Ureter (tissue), 1 donor: ENCODE results near the gene ZFAND3. TPM values are rescaled to one million over a fixed set of nuclear protein-coding genes. Genes with fewer than 3 reads are reported as not detected.

Experiments used
- DNase-seq: peaks from one replicate; pipeline ENCODE4 v3.0.0-alpha.2; 2020; ENCODE audit warnings: low spot score
- total RNA-seq: library from RNA; stranded (reverse); gene quantifications from one replicate; pipeline ENCODE4 v1.2.4, GENCODE V29; 2023
- donor health status: DM: yes; HTN: yes; CAD: no.

The ZFAND3 gene
- total RNA-seq, 1 donor from 2014 or later: 123 TPM

DNA sequence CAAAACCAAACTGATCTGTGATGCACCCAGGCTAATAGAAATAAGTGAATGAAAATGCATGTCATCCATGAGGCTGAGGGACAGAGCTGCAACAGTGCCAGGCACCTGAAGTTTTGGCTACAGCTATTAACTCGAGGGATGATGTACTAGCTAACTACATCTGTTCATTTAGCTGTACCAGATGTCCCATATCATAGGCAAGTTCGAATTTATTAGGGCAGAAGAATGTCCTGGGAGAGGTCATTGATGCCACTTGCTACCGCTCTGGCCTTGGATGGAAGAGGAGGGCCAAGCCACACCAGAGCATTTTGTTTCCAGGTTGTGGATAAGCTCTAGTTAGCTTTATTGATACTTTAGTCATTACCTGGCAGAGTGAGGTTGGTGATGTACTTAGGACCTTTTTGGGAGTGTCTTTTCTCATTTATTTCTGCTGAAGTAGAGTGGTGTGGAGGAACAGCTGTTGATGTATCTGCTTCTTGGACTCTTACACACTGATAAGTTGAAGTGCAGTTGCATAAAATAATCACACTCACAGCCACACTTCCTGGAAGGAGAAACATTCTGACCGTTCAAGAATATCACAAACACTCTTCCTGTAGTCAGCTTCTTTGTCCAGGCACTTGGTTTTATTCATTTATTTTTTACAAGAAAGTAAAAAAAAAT, 8.2 kb downstream of the ZFAND3 start:
- no peak for DNase-seq

DNA sequence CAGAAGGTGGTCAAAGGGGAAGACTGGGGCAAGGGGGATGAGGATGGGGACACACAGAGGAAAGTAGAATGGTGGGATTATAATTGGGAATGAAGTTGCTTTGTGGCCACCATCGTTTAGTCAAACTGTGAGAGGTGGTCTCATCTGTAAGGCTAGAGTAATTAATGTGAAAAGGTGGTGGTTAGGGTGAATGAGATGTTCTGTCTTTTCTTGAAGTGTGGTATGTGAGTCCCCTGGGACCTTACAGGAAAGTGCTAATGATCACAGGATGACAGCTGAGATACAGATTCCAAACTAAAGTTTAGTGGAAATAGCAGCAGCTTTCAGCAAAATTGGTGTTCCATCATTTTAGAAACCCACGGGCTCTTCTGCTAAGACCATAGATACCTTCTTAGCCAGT, 10.7 kb downstream of the ZFAND3 start:
- no peak for DNase-seq

DNA sequence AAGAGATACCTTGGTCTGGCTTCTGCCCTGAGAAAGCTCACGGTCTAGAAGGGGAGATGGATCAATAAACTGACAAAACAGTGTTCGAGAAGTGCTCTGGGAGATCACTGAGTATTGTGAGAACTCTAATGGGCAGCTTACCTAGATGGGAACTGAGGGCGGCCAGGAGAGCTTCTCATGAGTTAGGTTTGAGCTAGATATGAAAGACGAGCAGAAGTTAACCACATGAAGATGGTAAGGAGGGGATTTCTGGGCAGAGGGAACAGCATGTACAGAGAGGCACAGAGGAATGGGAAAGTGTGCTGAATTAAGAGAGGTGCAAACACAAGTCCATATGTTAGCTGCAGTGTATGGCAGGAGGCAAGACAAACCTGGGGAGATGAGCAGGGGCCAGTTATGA, 11.9 kb downstream of the ZFAND3 start:
- DNase-seq: no peak

DNA sequence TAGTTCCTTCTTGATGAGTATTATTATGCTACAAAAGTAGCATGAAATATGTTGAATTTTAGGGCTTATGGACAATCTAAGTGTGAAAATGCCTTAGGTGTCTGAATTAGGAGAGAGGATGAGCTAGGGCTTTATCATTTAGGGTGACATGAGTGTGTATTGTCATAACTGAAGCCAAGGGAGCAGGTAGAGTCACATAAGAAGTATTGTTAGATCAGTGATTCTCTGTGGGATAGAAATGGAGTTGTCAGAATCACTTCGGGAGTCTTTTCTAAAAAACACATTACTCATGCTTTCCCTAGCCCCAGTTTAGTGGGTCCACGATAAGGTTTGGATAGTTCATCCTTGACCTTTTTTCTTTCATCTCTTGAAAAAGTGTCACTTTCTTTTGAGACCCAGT, 16.4 kb downstream of the ZFAND3 start:
- DNase-seq: no peak

DNA sequence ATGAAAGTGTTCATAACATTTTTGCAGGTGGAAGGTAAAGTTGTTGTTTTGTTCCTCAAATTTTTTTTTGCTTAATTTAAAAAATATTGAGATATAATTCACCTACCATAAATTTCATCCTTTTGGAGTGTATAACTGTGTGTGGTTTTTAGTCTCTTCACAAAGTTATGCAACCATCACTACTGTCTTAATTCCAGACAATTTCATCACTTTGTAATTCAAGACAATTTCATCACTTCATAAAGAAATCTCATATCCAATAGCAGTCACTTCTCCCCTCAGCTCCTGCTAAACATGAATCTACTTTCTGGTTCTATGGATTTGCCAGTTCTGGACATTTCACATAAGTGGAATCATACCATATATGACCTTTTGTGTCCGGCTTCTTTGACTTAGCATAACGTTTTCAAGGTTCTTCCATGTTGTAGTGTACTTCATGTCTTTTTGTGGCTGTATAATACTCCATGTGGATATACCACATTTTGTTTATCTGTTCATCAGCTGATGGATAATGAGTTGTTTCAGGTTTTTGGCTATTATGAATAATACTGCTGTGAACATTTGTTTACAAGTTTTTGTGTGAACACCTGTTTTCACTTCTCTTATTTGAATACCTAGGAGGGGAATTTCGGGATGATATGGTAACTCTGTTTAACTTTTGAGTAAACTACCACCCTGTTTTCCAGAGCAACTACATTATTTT, 18.8 kb downstream of the ZFAND3 start:
- no peak for DNase-seq

DNA sequence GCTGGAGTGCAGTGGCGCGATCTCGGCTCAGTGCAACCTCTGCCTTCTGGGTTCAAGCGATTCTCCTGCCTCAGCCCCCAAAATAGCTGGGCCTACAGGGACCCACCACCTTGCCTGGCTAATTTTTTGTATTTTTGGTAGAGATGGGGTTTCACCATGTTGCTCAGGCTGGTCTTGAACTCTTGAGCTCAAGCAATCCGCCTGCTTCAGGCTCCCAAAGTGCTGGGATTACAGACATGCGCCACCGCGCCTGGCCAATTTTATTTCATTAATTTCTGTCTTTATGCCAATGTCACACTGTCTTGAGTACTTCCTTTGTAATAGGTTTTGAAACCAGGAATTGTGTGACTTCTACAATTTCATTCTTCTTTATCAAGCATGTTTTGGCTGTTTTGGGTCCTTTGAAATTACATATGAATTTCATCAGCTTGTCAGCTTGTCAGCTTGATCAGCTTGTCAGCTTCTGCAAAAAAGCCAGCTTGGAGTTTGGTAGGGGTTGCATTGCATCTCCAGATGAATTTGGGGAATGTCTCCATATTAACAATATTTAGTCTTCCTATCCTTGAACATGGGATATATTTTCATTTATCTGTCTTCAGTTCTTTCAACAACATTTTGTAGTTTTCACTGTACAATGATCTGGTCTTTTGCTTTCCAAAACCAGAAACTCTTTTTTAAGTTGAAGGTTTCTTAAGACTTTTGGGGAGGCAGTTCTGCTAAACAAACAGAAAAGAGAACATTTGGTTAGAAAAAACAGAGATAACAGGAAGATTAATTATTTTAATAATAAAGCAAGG, 20.8 kb downstream of the ZFAND3 start:
- DNase-seq: no peak

DNA sequence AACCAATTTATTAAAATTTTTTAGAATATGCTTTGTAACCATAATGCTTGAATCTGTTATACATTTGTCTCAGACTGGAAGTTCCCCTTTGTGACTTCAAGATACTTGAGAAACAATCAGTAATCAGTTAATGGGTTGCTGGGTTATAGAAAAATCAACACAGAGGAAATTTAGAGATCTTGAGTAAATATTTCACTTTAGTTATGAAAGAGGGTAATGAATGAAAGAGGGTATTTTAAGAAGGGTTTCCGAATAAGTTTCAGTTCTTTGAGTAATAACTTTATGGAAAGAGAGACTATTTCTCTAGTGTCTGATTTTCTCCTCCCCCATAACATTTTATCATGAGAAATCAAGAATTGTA, 21.4 kb downstream of the ZFAND3 start:
- no peak for DNase-seq

DNA sequence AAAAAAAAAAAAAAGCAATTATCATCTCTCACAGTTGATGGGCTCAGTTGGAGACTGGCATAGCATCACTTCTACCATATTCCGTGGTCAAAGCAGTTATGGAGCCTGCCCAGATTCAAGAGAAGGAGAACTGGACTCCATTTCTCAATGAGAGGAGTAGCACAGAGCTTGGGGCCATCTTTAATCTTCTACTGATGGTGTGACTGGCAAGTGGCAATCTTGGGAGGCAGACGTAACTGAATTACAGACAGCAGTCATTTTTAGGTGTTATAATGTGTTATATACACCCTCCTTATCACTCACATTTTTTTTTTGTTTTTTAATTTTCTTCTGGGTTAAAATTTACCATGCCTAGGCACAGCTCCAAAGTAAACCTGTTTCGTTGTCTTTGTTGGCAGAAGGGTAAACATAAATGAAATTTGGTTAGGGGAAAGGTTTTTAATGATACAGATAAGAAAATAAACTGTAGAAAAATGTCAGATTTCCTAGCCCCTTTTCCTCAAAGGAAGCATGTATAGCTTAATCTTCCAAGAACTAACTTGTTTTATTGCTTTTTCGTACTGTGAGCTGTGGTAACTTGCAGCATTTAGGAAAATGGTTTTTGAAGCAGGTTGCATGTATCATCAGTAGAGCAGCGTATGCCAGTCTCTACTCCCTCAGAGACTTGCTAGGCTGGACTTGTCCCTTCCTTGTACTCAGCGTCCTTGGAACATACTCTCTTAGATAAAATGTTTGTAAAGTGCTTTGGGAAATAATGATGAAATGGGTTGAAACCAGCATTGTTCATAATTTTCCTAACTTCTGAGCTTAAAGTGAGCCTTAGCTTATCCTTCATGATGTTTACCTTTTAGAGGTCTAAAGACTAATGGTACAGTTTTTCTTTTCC, 25.7 kb downstream of the ZFAND3 start:
- no peak for DNase-seq

DNA sequence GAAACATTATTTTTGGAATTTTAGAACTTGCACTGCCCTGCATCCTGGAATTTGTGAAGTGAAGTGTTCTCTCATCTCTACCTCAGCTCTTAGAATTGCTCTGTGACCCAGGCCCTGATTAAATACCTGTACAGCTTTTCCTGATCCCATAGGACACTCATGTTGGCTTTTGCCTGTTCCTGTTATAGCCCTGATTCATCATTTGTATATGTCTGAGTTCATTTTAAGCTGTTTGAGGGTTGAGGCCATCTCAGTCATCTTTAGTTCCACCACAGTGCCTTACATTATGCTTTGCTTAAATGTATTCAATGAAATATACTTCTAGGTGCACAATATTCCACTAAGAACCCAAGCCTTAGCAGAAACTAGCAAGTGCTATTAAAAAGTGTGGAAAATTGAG, 26.4 kb downstream of the ZFAND3 start:
- no peak for DNase-seq

DNA sequence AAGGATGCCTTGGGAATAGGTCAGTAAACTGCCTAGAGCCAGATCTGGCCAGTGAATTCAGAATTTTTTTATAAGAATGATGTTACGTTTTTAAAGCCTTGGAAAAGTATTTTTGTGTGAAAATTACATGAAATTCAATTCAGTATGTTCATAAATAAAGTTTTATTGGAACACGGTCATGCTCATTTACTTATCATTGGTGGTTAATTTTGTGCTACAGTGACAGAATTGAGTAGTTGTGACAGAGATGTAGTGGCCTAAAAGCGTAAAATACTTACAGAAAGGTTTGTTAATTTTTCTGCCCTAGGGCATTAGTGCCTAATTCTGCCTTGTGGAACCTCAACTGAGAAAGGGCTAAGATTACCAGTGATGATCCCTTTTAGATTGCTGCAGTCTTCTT, 28.2 kb downstream of the ZFAND3 start:
- DNase-seq: no peak

DNA sequence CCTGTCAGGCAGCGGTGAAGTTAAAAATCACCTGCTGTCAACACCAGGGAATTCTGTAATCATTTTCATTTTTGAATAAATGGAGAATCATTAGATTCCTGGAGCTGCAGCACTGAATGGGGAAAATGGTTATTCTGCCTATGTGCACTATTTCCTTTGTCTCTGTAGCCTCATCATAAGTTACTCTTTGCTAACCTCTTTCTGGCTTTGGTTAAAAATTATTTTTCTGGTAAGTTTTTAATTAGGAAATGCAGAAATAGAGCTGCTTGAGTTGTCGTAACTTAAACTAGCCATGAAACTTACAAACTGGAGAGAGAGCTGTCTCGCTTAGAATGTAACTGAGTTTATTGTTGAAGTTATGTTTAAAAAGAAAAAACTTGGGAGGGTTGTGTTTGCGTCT, 28.8 kb downstream of the ZFAND3 start:
- DNase-seq: no peak

DNA sequence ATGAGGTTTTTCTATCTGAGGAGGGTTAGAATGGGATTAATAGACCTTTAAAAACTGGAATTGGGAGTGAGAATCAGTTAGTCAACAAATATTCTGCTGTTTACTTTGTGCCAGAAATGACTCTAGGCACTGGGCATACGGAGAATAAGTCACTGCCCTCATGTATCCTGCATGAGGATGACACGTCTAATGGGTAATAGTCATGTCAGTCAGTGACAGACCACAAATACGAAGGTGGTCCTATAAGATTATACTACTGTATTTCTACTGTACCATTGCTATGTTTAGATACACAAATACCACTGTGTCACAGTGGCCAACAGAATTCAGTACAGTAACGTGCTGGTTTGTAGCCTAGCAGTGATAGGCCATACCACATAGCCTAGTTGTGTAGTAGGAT, 30.7 kb downstream of the ZFAND3 start:
- DNase-seq: no peak

DNA sequence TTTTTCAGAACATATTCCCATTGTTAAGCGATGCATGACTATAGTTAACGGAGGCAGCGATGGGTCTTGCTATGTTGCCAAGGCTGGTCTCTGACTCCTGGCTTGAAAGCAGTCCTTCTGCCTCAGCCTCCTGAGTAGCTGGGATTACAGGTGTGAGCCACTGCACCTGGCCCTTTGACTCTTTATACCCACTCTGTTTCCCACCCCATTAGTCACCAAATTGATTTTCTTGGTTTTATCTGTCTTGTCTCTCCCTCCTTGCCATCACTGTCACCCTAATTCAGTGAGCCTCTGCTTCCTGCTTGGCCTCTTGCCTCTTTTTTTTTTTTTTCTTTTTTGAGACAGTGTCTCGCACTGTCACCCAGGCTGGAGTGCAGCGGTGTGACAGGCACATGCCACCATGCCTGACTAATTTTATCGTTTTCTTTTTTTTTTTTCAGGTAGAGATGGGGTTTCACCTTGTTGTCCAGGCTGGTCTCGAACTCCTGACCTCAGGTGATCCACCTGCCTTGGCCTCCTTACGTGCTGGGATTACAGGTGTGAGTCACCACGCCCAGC, 31.3 kb downstream of the ZFAND3 start:
- no peak for DNase-seq

DNA sequence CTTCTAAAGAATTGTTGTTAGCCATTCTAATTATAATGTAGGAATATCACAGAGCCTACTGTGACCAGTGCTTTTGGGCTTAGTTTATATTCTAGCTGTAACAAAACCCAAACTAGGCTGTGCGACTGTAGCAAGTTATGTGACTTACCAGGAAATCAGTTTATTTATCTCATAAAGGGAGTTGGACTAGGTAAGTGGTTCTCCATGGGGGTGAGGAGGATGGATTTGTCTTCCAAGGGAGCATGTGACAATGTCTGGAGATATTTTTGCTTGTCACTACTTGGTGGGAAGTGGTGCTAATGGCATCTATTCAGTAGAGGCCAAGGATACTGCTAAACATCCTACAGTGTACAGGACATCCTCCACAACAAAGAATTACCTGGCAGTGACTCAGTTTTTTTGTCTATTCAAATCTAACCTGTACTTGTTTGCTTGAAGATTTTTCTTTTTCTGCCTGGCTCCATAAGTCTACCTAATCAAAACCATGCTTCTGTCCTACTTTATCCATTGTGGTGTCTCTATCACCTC, 32.5 kb downstream of the ZFAND3 start:
- DNase-seq: no peak

DNA sequence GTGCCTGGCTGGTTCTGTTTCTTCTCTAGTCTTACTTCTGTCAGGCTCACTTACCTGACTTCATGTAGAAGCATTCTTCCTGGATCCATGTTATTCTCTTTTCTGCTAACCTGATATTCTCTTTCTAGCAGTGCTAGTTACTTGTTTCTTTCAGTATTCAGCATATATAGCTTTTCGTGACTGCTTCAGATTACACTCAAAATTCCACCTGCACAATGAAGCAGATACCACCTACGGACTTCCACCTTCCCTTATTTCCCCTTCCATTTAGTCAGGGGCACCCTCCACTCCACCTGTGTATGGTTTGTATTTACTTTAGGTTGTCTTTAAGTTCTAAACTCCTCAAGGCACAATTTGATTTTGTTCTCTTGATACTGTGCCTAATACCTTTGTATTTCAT, 36.8 kb downstream of the ZFAND3 start:
- DNase-seq: no peak

DNA sequence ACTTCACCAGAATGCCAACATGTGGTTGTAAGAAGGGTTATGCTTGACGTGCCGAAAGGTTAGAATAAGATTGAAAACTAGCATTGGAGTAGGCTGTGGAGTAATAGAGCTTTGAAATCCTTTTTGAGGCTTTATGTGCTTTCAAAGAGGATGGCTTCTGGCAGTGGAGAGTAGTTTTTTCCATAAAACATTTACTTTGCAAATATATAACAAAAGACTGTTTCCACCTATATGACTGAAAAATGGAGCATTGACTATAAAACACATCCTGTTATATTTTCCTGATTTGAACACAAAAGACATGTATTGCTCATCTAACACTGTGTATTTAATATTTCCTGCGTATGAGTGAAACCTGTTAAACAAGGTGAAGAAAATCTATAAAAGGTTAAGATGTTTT, 38.8 kb downstream of the ZFAND3 start:
- no peak for DNase-seq

DNA sequence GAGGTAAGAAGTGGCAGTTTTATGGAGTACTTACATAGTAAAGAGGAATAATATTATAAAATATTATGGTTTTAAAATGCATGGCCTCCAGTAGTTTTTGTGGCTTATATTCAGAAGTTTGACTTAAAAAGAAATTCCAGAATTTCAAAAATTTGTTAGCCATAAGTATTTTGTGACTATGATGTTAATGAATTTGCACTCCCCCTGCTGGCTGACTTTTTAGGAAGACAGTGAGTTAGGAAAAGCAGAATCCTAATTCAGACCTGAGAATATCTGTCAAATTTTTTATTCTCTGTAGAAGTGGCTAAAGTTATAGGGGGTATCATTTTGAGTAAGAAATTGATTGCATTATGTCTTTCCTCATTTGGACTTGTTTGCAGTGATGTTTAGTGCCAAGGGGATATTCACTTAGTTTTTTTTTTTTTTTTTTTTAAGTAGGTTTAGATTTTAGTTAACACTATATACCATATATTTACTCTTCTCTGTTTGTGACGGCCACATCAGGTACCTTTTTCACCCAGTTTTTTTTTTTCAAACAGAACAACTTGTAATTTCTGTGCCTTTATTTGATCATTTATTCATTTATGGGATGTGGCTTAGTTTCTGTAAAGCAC, 40.8 kb downstream of the ZFAND3 start:
- DNase-seq: no peak

DNA sequence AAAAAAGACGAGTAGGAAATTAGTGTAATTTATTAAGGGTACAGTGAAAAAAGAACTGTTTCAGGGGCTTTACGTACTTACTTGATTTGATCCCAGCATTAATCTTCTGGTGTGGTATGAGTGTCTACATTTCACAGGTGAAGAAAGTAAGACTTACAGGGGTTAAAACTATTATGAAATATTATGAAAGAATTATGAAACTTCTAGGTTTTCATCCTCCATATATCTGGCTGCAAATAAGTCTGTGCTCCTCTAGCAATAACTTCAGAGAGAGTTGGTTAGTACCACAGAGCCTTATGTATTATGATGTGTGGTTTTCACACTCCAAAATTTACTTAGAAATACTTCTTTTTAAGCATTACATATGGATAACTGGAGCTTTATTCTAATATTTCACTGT, 41.9 kb downstream of the ZFAND3 start:
- DNase-seq: no peak

DNA sequence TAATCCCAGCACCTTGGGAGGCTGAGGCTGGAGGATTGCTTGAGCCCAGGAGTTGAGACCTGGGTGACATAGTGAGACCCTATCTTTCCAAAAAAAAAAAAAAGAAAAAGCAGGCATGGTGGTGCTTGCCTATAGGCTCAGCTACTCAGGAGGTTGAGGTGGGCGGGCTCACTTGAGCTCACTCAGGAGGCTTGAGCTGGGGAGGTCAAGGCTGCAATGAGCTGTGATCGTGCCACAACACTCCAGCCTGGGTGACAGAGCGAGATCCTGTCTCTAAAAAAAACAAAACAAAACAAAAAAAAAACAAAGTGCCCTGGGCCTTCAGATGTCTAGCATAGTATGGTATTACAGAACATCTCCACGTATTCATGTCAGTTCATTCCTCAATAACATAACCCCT, 42.9 kb downstream of the ZFAND3 start:
- no peak for DNase-seq

DNA sequence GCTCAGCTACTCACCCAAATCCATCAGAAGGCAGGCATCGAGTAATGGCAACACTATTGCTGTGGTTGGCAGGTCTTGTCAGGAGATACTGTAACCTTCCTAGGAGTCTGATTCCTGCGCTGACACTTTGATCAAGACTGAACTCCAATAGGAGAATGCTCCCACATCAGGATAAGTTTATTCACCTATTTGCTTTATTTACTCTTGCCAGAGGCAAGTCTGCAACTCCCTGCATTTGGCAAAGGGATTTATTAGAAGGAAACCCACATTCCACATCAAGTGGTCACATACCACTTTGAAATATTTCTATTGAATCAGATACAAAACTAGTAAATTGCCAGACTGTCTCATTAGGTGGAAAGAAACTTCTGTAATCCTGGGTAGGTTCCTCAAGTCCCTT, 43.5 kb downstream of the ZFAND3 start:
- DNase-seq: no peak

DNA sequence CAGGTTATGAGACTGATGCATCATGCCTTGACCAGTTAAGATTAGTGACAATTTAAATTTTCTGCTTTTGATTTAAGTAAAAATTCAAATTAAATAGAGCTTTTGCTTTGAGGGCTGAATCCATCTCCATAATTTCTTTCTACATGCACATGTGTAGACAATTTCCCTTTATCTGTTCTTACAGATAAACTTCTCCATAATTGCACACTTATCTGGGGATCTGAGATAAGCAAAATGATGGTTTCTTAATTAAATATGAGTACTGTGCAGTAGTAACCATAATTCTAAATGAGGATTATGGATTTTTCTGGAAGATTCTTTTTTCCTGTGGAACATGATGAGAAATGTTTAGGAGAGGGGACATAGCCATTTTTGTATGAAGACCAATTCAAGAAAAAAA, 44.7 kb downstream of the ZFAND3 start:
- DNase-seq: no peak
